ENCODE data around the gene MAP3K21. TPM values are rescaled to one million over a fixed set of nuclear protein-coding genes. Genes with fewer than 3 reads are reported as not detected.

MAP3K21 gene
- total RNA-seq, 1 experiment from 2014 or later: not detected

DNA sequence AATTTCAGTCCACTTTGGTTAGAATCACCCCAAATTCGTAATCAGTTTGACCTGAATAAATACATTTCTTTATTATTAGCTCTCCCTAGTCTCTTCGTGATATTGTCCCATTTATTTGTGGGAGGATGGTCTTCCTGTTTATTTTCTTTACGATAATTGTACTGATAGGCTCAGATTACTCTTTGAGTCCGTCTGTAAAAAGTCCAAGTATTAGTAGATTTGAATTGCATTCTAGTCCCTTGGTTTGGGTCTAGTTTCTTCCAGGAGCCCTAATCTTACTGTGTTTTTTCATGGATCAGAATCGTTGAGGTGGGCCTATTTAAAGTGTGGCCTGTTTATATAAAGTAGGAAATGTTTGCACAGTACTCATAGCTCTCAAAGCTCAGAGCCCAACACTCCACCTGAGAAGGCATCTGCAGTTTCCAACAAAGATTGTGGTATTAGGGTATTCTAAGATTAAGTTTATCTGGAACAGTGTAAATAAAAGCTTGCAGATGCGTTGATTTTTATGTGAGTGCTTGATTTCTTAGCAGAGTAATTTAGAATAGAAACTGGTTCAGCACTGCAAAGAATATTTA lies 33.1 kb downstream of the MAP3K21 start:
- Histone ChIP-seq H3K27me3 (0 out of 2 replicates have a peak, but pooled peaks cover 11% of the 10 kb centered on the region), H3K27ac (no peak overlapping the region), H3K4me3 (no peak overlapping the region), H3K9me3 (replicated peaks) (no peaks in the 10 kb centered on the region), H3K4me1 (no peaks in the 10 kb centered on the region), H3K36me3 (no peaks in the 10 kb centered on the region)
- no peak for DNase-seq

DNA sequence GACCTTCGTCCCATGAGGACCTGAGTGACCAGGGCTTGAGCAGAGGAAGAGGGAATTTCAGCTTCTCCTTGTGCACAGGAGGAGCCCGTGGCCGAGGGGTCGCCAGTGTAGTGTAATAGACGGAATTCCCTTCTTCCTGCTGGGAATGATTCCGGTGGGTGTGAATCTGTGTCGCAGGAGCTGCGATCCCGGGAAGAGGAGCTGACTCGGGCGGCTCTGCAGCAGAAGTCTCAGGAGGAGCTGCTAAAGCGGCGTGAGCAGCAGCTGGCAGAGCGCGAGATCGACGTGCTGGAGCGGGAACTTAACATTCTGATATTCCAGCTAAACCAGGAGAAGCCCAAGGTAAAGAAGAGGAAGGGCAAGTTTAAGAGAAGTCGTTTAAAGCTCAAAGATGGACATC lies 34.4 kb downstream of the MAP3K21 start:
- Histone ChIP-seq H3K4me1 (no peaks in the 10 kb centered on the region), H3K4me3 (no peak overlapping the region), H3K9me3 (replicated peaks) (no peaks in the 10 kb centered on the region), H3K27ac (no peak overlapping the region), H3K36me3 (no peaks in the 10 kb centered on the region), H3K27me3 (0 out of 2 replicates have a peak, but pooled peaks cover 11% of the 10 kb centered on the region)
- DNase-seq: no peak

DNA sequence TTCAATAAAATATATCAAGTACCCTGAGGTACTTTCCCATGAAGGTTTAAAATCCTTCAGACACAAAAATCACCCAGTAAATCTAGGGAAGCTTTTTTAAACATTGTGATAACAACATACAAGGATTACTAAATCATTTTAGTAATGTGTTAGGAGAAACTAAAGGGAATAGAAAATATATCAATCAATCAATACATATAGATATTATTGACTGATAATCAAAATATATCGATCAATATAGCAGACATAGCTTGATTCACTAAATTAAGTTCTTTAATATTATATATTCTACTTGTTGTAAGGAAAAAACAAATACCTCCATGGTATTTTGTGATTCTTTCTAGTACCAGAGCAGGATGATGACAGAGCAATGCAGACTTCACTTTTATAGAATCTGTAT lies 35.2 kb downstream of the MAP3K21 start:
- DNase-seq: no peak

DNA sequence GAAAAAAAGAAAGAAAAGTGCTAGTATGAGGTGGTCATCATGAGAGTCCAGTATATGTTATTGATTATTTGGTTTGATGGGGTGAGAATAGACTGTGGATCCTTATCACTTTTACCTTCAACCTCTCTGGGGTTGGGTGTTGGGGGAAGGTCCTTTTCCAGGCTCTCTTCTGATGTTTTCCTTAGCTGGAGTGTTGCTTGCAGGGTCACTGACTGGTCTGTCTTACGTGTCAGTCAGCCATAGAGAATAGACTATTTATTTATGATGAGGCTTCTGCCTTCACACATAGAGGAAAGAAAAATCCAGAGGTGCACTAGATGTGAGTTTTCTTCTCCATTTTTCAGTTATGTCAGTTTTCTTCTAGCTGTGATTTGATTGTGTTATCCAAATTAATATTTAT lies 36.5 kb downstream of the MAP3K21 start:
- no peak overlapping the region for H3K4me3 ChIP-seq
- H3K4me1 ChIP-seq: no peaks in the 10 kb centered on the region
- DNase-seq: no peak
- no peak overlapping the region for H3K27ac ChIP-seq
- H3K36me3 ChIP-seq: no peaks in the 10 kb centered on the region
- no peaks in the 10 kb centered on the region for H3K9me3 ChIP-seq (replicated peaks)
- 0 out of 2 replicates have a peak, but pooled peaks cover 11% of the 10 kb centered on the region for H3K27me3 ChIP-seq

More for the DNA sequence above, 35.2 kb downstream of the MAP3K21 start:
- H3K27me3 ChIP-seq: 0 out of 2 replicates have a peak, but pooled peaks cover 11% of the 10 kb centered on the region
- H3K9me3 ChIP-seq (replicated peaks): no peaks in the 10 kb centered on the region
- H3K27ac ChIP-seq: no peak overlapping the region
- no peaks in the 10 kb centered on the region for H3K4me1 ChIP-seq
- H3K36me3 ChIP-seq: no peaks in the 10 kb centered on the region
- H3K4me3 ChIP-seq: no peak overlapping the region

GRCh38 chr1:233364695-233365539 lies 37.4 kb downstream of the MAP3K21 start:
- H3K4me3 ChIP-seq: no peak overlapping the region
- no peak overlapping the region for H3K27ac ChIP-seq
- no peaks in the 10 kb centered on the region for H3K36me3 ChIP-seq
- H3K4me1 ChIP-seq: no peaks in the 10 kb centered on the region
- DNase-seq: peak in 1 of 2 experiments; percentile 32
- H3K9me3 ChIP-seq (replicated peaks): no peaks in the 10 kb centered on the region
- 0 out of 2 replicates have a peak, but pooled peaks cover 8% of the 10 kb centered on the region for H3K27me3 ChIP-seq

DNA sequence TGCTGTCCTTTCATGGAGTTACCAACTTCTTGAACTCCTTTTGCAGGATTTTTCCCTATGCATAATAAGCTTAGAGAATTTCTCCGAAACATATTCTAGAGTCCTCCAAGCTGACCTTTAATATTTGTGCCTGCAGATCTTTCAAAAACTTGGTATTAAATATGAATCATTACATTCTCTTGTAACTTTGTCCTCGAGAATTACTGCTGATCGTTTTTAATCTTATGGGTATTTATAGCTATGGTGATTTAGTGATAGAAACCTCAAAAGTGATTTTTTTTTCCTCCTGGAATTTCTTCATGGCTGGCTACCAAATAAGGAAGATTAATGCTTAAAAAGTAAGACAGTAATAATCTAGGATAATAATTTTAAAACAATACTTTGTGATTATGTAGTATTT lies 39.1 kb downstream of the MAP3K21 start:
- 0 out of 2 replicates have a peak, but pooled peaks cover 4% of the 10 kb centered on the region for H3K27me3 ChIP-seq
- H3K36me3 ChIP-seq: no peaks in the 10 kb centered on the region
- DNase-seq: no peak
- no peak overlapping the region for H3K4me3 ChIP-seq
- H3K27ac ChIP-seq: no peak overlapping the region
- H3K4me1 ChIP-seq: no peaks in the 10 kb centered on the region
- H3K9me3 ChIP-seq (replicated peaks): no peaks in the 10 kb centered on the region

- no peak for DNase-seq
Observed at GRCh38 chr1:233367057-233367803, 39.7 kb downstream of the MAP3K21 start.

DNA sequence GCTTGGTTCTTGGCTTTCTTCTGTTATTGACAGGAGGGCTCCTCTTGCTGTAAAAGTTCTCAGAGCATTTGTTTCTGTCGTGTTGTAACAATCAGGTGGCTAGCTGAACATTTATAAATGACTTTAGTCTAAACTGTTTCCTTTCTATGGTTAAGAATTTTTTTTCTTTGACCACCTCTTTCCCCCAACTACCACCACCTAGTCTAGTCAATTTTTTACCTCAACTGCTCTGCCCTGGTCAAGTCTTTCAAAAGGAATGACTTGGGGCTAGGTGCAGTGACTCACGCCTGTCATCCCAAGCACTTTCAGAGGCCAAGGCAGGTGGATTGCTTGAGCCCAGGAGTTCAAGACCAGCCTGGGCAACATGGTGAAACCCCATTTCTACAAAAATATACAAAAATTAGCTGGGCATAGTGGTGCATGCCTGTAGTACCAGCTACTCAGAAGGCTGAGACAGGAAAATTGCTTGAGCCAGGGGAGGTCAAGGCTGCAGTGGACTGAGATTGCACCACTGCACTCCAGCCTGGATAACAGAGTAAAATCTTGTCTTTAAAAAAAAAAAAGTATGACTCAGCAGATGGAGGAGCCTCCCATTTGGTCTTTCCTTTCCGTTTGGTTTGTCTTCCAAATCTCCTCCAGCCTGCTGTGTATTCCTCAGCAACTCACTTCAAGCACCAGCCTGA lies 40.7 kb downstream of the MAP3K21 start:
- no peak for DNase-seq

More at GRCh38 chr1:233367057-233367803, 39.7 kb downstream of the MAP3K21 start:
- H3K4me3 ChIP-seq: no peak overlapping the region
- H3K36me3 ChIP-seq: no peaks in the 10 kb centered on the region
- 0 out of 2 replicates have a peak, but pooled peaks cover 3% of the 10 kb centered on the region for H3K27me3 ChIP-seq
- no peaks in the 10 kb centered on the region for H3K9me3 ChIP-seq (replicated peaks)
- H3K27ac ChIP-seq: no peak overlapping the region
- no peaks in the 10 kb centered on the region for H3K4me1 ChIP-seq

GRCh38 chr1:233368789-233369130 lies 41.2 kb downstream of the MAP3K21 start:
- Histone ChIP-seq H3K27ac (no peak overlapping the region), H3K4me1 (no peaks in the 10 kb centered on the region), H3K9me3 (replicated peaks) (no peaks in the 10 kb centered on the region), H3K4me3 (no peak overlapping the region), H3K36me3 (no peaks in the 10 kb centered on the region), H3K27me3 (peaks cover 6% of the 10 kb centered on the region; the same call in 1 of the 2 replicates)
- no peak for DNase-seq

More for the DNA sequence above, 40.7 kb downstream of the MAP3K21 start:
- H3K4me3 ChIP-seq: no peak overlapping the region
- no peak overlapping the region for H3K27ac ChIP-seq
- no peaks in the 10 kb centered on the region for H3K9me3 ChIP-seq (replicated peaks)
- peaks cover 2% of the 10 kb centered on the region; the same call in 1 of the 2 replicates for H3K27me3 ChIP-seq
- H3K4me1 ChIP-seq: no peaks in the 10 kb centered on the region
- no peaks in the 10 kb centered on the region for H3K36me3 ChIP-seq

- Histone ChIP-seq H3K4me3 (no peak overlapping the region), H3K4me1 (no peaks in the 10 kb centered on the region), H3K36me3 (no peaks in the 10 kb centered on the region), H3K27ac (no peak overlapping the region), H3K27me3 (peaks cover 6% of the 10 kb centered on the region; the same call in 1 of the 2 replicates), H3K9me3 (replicated peaks) (no peaks in the 10 kb centered on the region)
- DNase-seq: no peak
Observed at GRCh38 chr1:233372218-233373120, 44.9 kb downstream of the MAP3K21 start.

DNA sequence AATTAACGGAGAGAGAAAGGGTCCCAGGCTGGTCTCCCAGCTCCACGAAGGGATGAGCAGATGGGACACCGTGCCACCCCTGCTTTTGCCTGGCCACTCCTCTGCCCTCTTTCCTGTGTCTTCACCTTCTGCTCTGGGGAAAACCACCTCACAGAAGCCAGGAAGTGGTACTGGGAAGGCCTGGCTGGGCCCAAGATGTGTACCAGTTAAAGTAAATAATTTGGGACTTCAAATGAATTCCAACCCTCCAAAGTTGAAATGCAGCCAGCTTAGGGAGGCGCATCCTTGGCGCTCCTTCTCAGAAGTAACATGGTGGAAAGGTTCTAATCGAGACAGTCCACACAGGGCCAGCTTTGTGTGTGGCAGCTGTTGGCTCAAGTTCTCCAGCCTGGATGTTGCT lies 45.7 kb downstream of the MAP3K21 start:
- Histone ChIP-seq H3K36me3 (no peaks in the 10 kb centered on the region), H3K9me3 (replicated peaks) (no peaks in the 10 kb centered on the region), H3K27me3 (peaks cover 6% of the 10 kb centered on the region; the same call in 1 of the 2 replicates), H3K4me1 (no peaks in the 10 kb centered on the region), H3K27ac (no peak overlapping the region), H3K4me3 (no peak overlapping the region)
- no peak for DNase-seq

- Histone ChIP-seq H3K9me3 (replicated peaks) (no peaks in the 10 kb centered on the region), H3K27me3 (peaks cover 6% of the 10 kb centered on the region), H3K27ac (no peak overlapping the region), H3K36me3 (no peaks in the 10 kb centered on the region), H3K4me1 (no peaks in the 10 kb centered on the region), H3K4me3 (no peak overlapping the region)
- DNase-seq: no peak
Observed at GRCh38 chr1:233375653-233376052, 48.1 kb downstream of the MAP3K21 start.

DNA sequence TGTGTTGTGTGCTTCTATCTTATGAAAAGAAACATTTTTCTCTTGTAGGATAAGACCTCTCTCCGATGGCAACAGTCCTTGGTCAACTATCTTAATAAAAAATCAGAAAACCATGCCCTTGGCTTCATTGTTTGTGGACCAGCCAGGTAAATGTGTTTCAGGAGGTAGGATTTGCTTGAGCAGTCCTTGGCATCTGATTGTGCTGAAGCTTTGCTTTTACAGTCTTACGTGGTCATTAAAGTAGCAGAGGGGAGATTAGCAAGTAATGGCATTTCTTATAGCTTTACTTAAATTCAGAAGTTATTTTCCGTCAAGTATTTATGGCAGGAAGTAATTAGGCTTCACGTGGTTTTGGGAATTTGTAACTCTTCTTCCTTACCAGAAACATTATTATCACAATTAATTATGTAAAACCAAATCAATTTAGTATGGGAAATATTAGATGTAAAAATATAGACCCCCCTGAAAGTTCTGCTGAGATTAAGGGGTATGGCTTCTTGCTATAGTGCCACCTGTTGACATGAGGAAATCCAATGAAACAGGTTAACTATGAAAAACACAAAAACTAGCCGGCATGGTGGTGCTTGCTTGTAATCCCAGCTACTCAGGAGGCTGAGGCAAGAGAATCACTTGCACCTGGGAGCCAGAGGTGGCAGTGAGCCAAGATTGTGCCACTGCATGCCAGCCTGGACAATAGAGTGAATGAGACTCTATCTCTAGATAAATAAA lies 49.0 kb downstream of the MAP3K21 start:
- Histone ChIP-seq H3K36me3 (no peaks in the 10 kb centered on the region), H3K4me1 (no peaks in the 10 kb centered on the region), H3K27ac (no peak overlapping the region), H3K27me3 (peaks cover 6% of the 10 kb centered on the region), H3K4me3 (no peak overlapping the region), H3K9me3 (replicated peaks) (no peaks in the 10 kb centered on the region)
- DNase-seq: no peak

Data from SJCRH30 (cell line).